ENCODE measurements around the gene CDYL.

The CDYL gene

DNA sequence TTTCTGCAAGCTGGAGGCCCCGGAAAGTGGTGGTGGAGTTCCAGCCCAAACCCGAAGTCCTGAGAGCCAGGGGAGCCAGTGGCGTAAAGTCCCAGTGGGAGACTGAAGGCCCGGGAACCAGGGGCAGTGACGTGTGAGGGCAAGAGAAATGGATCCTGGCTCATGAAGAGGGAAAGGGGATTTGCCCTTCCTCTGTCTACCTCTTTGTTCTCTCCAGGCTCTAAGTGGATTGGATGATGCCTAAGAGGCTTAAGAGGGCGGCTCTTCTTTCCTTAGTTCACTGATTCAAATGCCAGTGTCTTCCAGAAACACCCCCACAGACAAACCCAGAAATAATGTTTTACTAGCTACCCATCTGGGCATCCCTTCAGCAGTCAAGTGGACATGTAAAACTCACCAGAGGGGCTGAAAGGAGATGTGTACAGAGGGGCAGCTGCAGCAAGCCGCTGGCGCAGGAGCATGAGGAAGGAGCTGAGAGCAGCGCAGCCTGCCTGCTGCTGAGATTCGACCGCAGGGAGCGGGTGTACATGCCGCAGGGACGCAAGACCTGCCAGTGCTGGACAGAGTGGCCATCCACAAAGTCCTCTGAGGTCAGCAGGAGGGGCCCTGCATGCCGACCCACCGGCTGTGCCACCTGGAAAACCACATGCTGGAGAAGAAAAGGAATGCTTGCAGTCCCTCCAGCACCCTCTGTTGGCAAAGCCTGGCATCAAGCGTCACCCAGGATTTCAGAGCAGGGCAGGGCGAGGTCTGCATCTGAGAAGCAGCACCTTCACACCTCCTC is 29.5 kb downstream of the CDYL start:
- H3K4me3 ChIP-seq (ENCODE audit: low read length): no peak overlapping the region
- H3K79me2 ChIP-seq (ENCODE audit: control insufficient read depth, low read length): peaks cover 96% of the 10 kb centered on the region
- H3F3A ChIP-seq (ENCODE audit: control insufficient read depth, insufficient read depth): no peaks in the 10 kb centered on the region
- no peak overlapping the region for H3K27ac ChIP-seq (ENCODE audit: low read depth, low read length)
- no peaks in the 10 kb centered on the region for H3K27me3 ChIP-seq (ENCODE audit: control insufficient read depth, low read length)
- no peak overlapping the region for H3K4me2 ChIP-seq (ENCODE audit: low read length)
- TF ChIP-seq, protein P1, sequence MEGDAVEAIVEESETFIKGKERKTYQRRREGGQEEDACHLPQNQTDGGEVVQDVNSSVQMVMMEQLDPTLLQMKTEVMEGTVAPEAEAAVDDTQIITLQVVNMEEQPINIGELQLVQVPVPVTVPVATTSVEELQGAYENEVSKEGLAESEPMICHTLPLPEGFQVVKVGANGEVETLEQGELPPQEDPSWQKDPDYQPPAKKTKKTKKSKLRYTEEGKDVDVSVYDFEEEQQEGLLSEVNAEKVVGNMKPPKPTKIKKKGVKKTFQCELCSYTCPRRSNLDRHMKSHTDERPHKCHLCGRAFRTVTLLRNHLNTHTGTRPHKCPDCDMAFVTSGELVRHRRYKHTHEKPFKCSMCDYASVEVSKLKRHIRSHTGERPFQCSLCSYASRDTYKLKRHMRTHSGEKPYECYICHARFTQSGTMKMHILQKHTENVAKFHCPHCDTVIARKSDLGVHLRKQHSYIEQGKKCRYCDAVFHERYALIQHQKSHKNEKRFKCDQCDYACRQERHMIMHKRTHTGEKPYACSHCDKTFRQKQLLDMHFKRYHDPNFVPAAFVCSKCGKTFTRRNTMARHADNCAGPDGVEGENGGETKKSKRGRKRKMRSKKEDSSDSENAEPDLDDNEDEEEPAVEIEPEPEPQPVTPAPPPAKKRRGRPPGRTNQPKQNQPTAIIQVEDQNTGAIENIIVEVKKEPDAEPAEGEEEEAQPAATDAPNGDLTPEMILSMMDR (IDR thresholded peaks at IDR 0.05; ENCODE audit: low read depth, low read length, poor library complexity, severe bottlenecking): peak; percentile 39
- no peak for TF ChIP-seq EZH2phosphoT487 (IDR thresholded peaks at IDR 0.05; ENCODE audit: borderline replicate concordance, low read length)
- H3K9me3 ChIP-seq (ENCODE audit: control insufficient read depth, insufficient read depth, low read length): peaks cover 7% of the 10 kb centered on the region; the same call in 1 of the 2 replicates
- H3K36me3 ChIP-seq (ENCODE audit: control insufficient read depth, low read length): no peaks in the 10 kb centered on the region
- H3K4me1 ChIP-seq (ENCODE audit: control insufficient read depth, low read length): peaks cover 30% of the 10 kb centered on the region
- H3K9me2 ChIP-seq (replicated peaks; ENCODE audit: control insufficient read depth, low read length): no peaks in the 10 kb centered on the region
- peaks cover 9% of the 10 kb centered on the region for H4K20me1 ChIP-seq (ENCODE audit: control insufficient read depth, insufficient read depth, low read depth, low read length)

DNA sequence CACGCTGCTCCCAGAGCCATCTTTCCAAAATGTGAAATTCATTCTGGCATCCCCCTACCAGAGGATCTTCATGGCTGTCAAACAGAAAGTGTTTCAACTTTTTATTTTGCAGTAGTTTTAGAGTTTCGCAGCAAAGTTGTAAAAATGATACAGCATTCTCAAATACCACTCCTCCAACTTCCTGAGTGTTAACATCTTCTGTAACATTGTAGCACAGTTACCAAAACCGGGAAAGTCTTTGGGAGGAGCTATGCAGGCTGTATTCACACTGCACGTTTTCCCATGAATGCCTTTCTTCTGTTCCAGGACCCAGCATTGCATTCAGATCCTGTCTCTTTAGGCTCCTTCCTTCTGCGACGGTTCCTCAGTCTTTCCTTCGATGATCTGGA is 30.1 kb downstream of the CDYL start:
- Histone ChIP-seq H3K36me3 (ENCODE audit: control insufficient read depth, low read length) (no peaks in the 10 kb centered on the region), H3K4me2 (ENCODE audit: low read length) (no peak overlapping the region), H3F3A (ENCODE audit: control insufficient read depth, insufficient read depth) (no peaks in the 10 kb centered on the region), H3K9me2 (replicated peaks; ENCODE audit: control insufficient read depth, low read length) (no peaks in the 10 kb centered on the region), H3K9me3 (ENCODE audit: control insufficient read depth, insufficient read depth, low read length) (peaks cover 7% of the 10 kb centered on the region; the same call in 1 of the 2 replicates), H3K27me3 (ENCODE audit: control insufficient read depth, low read length) (no peaks in the 10 kb centered on the region), H3K4me3 (ENCODE audit: low read length) (no peak overlapping the region), H3K4me1 (ENCODE audit: control insufficient read depth, low read length) (peaks cover 30% of the 10 kb centered on the region), H3K79me2 (ENCODE audit: control insufficient read depth, low read length) (peaks cover 96% of the 10 kb centered on the region), H3K27ac (ENCODE audit: low read depth, low read length) (no peak overlapping the region), H4K20me1 (ENCODE audit: control insufficient read depth, insufficient read depth, low read depth, low read length) (peaks cover 9% of the 10 kb centered on the region)
- TF ChIP-seq EZH2phosphoT487 (IDR thresholded peaks at IDR 0.05; ENCODE audit: borderline replicate concordance, low read length): no peak
- TF ChIP-seq, protein P1 (IDR thresholded peaks at IDR 0.05; ENCODE audit: low read depth, low read length, poor library complexity, severe bottlenecking): no peak

DNA sequence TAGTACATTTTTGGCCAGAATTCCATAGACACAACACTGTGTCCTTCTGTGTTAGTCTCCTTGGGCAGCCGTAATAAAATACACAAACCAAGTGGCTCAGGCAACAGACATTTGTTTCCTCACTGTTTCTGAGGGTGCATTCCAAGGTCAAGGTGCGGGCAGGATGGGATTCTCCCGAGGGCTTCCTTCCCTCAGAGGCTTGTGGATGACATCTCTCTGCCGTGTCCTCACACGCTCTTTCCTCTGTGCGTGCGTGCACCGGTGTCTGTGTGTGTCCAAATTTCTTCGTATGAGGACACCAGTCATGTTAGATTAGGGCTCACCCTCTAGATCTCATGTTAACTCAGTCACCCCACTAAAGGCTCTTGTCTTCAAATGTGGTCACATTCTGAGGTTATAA is 30.6 kb downstream of the CDYL start:
- H3K36me3 ChIP-seq (ENCODE audit: control insufficient read depth, low read length): no peaks in the 10 kb centered on the region
- TF ChIP-seq, protein P1 (IDR thresholded peaks at IDR 0.05; ENCODE audit: low read depth, low read length, poor library complexity, severe bottlenecking): no peak
- no peak for TF ChIP-seq EZH2phosphoT487 (IDR thresholded peaks at IDR 0.05; ENCODE audit: borderline replicate concordance, low read length)
- H3K79me2 ChIP-seq (ENCODE audit: control insufficient read depth, low read length): peaks cover 96% of the 10 kb centered on the region
- H3K27ac ChIP-seq (ENCODE audit: low read depth, low read length): no peak overlapping the region
- peaks cover 9% of the 10 kb centered on the region for H4K20me1 ChIP-seq (ENCODE audit: control insufficient read depth, insufficient read depth, low read depth, low read length)
- no peaks in the 10 kb centered on the region for H3K9me2 ChIP-seq (replicated peaks; ENCODE audit: control insufficient read depth, low read length)
- no peaks in the 10 kb centered on the region for H3F3A ChIP-seq (ENCODE audit: control insufficient read depth, insufficient read depth)
- H3K4me2 ChIP-seq (ENCODE audit: low read length): no peak overlapping the region
- peaks cover 27% of the 10 kb centered on the region for H3K4me1 ChIP-seq (ENCODE audit: control insufficient read depth, low read length)
- H3K27me3 ChIP-seq (ENCODE audit: control insufficient read depth, low read length): no peaks in the 10 kb centered on the region
- H3K4me3 ChIP-seq (ENCODE audit: low read length): no peak overlapping the region
- peaks cover 7% of the 10 kb centered on the region; the same call in 1 of the 2 replicates for H3K9me3 ChIP-seq (ENCODE audit: control insufficient read depth, insufficient read depth, low read length)

Measured in DOHH2 (cell line).